ENCODE data around the gene ANKMY1. TPM values are rescaled to one million over a fixed set of nuclear protein-coding genes. Genes with fewer than 3 reads are reported as not detected.
A peak's percentile ranks its signal among the peaks of the same experiment; 100 is the strongest.

Gene ANKMY1
- total RNA-seq, 1 experiment from 2014 or later, result 8.2 TPM

- no peak for DNase-seq (ENCODE audit: low read depth)
These were observed 107.8 kb downstream of the ANKMY1 start for GRCh38 chr2:240449764-240450531.

- DNase-seq (ENCODE audit: low read depth), result no peak
These were observed 109.2 kb downstream of the ANKMY1 start for GRCh38 chr2:240448387-240449274.

- DNase-seq (ENCODE audit: low read depth), result no peak
These were observed 109.9 kb downstream of the ANKMY1 start for GRCh38 chr2:240447934-240448333.

GRCh38 chr2:240447331-240447730, 110.5 kb downstream of the ANKMY1 start:
- DNase-seq (ENCODE audit: low read depth), result no peak

GRCh38 chr2:240446664-240447175, 111.1 kb downstream of the ANKMY1 start:
- no peak for DNase-seq (ENCODE audit: low read depth)

- DNase-seq (ENCODE audit: low read depth), result no peak
These were observed 111.7 kb downstream of the ANKMY1 start for GRCh38 chr2:240445961-240446663.

- DNase-seq (ENCODE audit: low read depth), result no peak
These were observed 113.3 kb downstream of the ANKMY1 start for GRCh38 chr2:240444464-240444863.

GRCh38 chr2:240443891-240444301, 113.9 kb downstream of the ANKMY1 start:
- DNase-seq (ENCODE audit: low read depth), result no peak

GRCh38 chr2:240442891-240443715, 114.7 kb downstream of the ANKMY1 start:
- no peak for DNase-seq (ENCODE audit: low read depth)

- no peak for DNase-seq (ENCODE audit: low read depth)
These were observed 115.8 kb downstream of the ANKMY1 start for GRCh38 chr2:240441993-240442411.

- no peak for DNase-seq (ENCODE audit: low read depth)
These were observed 116.3 kb downstream of the ANKMY1 start for GRCh38 chr2:240441326-240441992.

- DNase-seq (ENCODE audit: low read depth), result no peak
These were observed 117.0 kb downstream of the ANKMY1 start for GRCh38 chr2:240440704-240441320.

- no peak for DNase-seq (ENCODE audit: low read depth)
These were observed 117.5 kb downstream of the ANKMY1 start for GRCh38 chr2:240440251-240440650.

- DNase-seq (ENCODE audit: low read depth), result no peak
These were observed 118.1 kb downstream of the ANKMY1 start for GRCh38 chr2:240439698-240440151.

- DNase-seq (ENCODE audit: low read depth), result no peak
These were observed 118.7 kb downstream of the ANKMY1 start for GRCh38 chr2:240438810-240439697.

GRCh38 chr2:240437861-240438809, 119.7 kb downstream of the ANKMY1 start:
- peak; percentile 56 for DNase-seq (ENCODE audit: low read depth)

- DNase-seq (ENCODE audit: low read depth), result no peak
These were observed 120.3 kb downstream of the ANKMY1 start for GRCh38 chr2:240437551-240437860.

Data from LHCN-M2 (cell line).